Stimulated activated CD8-positive, alpha-beta memory T cell treated with anti-CD3 and anti-CD28 coated beads, Interleukin-7, amount 100 ng/mL, for 24 hours (primary cell): Measurements from ENCODE around the gene FAM83D.

Source experiments
- DNase-seq: peaks from one replicate; pipeline ENCODE4 v3.0.0-alpha.2; 2020; ENCODE audit warnings: low read depth

FAM83D gene

GRCh38 chr20:38926142-38926933 is at the start of gene FAM83D:
Gene FAM83D, plus strand, starts transcription at chr20:38926417. Its CDS starts 26 bp downstream, at chr20:38926443.
- DNase-seq = peak; percentile 87

GRCh38 chr20:38877483-38877882 is 48.7 kb upstream of the FAM83D start:
- DNase-seq = no peak

- no peak for DNase-seq
Observed at GRCh38 chr20:38878866-38879265, 47.4 kb upstream of the FAM83D start.

- no peak for DNase-seq
Observed at GRCh38 chr20:38880952-38881735, 45.1 kb upstream of the FAM83D start.

- DNase-seq = no peak
Observed at GRCh38 chr20:38881806-38882440, 44.3 kb upstream of the FAM83D start.

GRCh38 chr20:38882600-38882999 is 43.6 kb upstream of the FAM83D start:
- DNase-seq = no peak

- no peak for DNase-seq
Observed at GRCh38 chr20:38883081-38883980, 42.9 kb upstream of the FAM83D start.

- DNase-seq = no peak
Observed at GRCh38 chr20:38883981-38884733, 42.1 kb upstream of the FAM83D start.

- no peak for DNase-seq
Observed at GRCh38 chr20:38885357-38885756, 40.9 kb upstream of the FAM83D start.

- DNase-seq = no peak
Observed at GRCh38 chr20:38888059-38888831, 38.0 kb upstream of the FAM83D start.

- DNase-seq = no peak
Observed at GRCh38 chr20:38889050-38889449, 37.2 kb upstream of the FAM83D start.

- DNase-seq = no peak
Observed at GRCh38 chr20:38889792-38890496, 36.3 kb upstream of the FAM83D start.

GRCh38 chr20:38890497-38890818 is 35.8 kb upstream of the FAM83D start:
- DNase-seq = no peak

GRCh38 chr20:38892091-38892981 is 33.9 kb upstream of the FAM83D start:
- no peak for DNase-seq

GRCh38 chr20:38893056-38893564 is 33.1 kb upstream of the FAM83D start:
- no peak for DNase-seq

- peak; percentile 60 for DNase-seq
Observed at GRCh38 chr20:38893565-38894090, 32.6 kb upstream of the FAM83D start.

GRCh38 chr20:38894091-38894847 is 31.9 kb upstream of the FAM83D start:
- DNase-seq = no peak
